Suprapubic skin (tissue), 4 donors: Measurements from ENCODE around the gene ARHGAP10. TPM values are rescaled to one million over a fixed set of nuclear protein-coding genes. Genes with fewer than 3 reads are reported as not detected.

Experiments
- DNase-seq, 2 donors: peaks; one replicate each; pipeline ENCODE4 v3.0.0-alpha.2; 2019; ENCODE audit warnings: low spot score in 2 of 2
- H3K27ac ChIP-seq: fragments of 200-600 bp; sonication (generic); one replicate; pipeline ENCODE4 v1.5.1; 2019
- H3K27me3 ChIP-seq: fragments of 200-600 bp; sonication (generic); one replicate; pipeline ENCODE4 v1.5.1; 2019
- H3K36me3 ChIP-seq: fragments of 200-600 bp; sonication (generic); one replicate; pipeline ENCODE4 v1.5.1; 2019
- H3K4me1 ChIP-seq: fragments of 200-600 bp; sonication (generic); one replicate; pipeline ENCODE4 v1.5.1; 2019
- H3K4me3 ChIP-seq: fragments of 200-600 bp; sonication (generic); one replicate; pipeline ENCODE4 v1.5.1; 2019; ENCODE audit warnings: mild to moderate bottlenecking
- H3K9me3 ChIP-seq: fragments of 200-600 bp; sonication (generic); one replicate; pipeline ENCODE4 v1.5.1; 2019
- EP300 ChIP-seq: sonication (generic); formaldehyde crosslinking; IDR thresholded peaks from one replicate; pipeline ENCODE4 v1.6.1; 2017; ENCODE audit warnings: antibody characterized with exemption
- POLR2A ChIP-seq, 2 donors: fragments of 450-650 bp; IDR thresholded peaks; one replicate each; pipeline ENCODE4 v1.6.1; 2017; ENCODE audit warnings: antibody characterized with exemption in 2 of 2, mild to moderate bottlenecking in 2 of 2, moderate library complexity in 2 of 2
- POLR2AphosphoS5 ChIP-seq, 3 donors: sonication (generic); formaldehyde crosslinking; IDR thresholded peaks; one replicate each; pipeline ENCODE4 v1.6.1; 2017; ENCODE audit warnings: antibody characterized with exemption in 3 of 3
- WGBS: methylation state at CpG from one replicate; pipeline ENCODE4 v1.1.5; 2018; 5-methylcytosine and 5-hydroxymethylcytosine counted together
- total RNA-seq, 4 donors: library from RNA; depleted of rRNA; stranded (reverse); fragments of >200 nt; gene quantifications; one replicate each; pipeline ENCODE4 v1.1.0, GENCODE V29; 2016
- TF ChIP-seq, protein P1 (sequence below), 2 donors: fragments of 200-600 bp in 1 of 2; fragments of 450-650 bp in 1 of 2; sonication (generic) in 1 of 2; IDR thresholded peaks; one replicate each; pipeline ENCODE4 v1.5.1; 2016 to 2019; ENCODE audit warnings: antibody characterized with exemption in 2 of 2, mild to moderate bottlenecking in 1 of 2, moderate library complexity in 1 of 2

The ARHGAP10 gene
- total RNA-seq, 4 donors from 2014 or later, result 32.5 to 59.0 (median 36.8) TPM

DNA sequence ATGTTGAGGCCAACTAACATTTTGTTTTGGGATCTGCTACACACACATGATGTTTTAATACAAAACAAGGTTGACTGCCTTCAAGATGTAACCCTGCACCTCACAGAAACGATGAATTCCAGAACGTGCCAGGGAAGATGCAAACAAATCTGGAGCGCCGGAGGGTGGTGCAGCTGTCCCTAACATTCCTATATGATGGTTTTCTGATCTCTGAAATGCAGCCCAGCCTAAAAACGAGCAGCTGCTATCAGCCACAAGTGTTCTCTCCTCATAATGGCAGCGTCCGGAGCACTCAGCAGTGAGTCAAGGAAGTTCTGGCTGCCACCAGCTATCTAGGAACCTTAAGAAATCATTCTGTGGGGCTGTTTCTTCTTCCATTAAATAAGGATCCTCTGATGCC lies 376.9 kb downstream of the ARHGAP10 start:
- no peak overlapping the region for H3K4me3 ChIP-seq
- no peaks in the 10 kb centered on the region for H3K4me1 ChIP-seq
- no peak overlapping the region for H3K27ac ChIP-seq
- H3K9me3 ChIP-seq, result no peaks in the 10 kb centered on the region
- 89% methylated on average over 7 of the region's 7 CpGs for WGBS
- peaks cover 13% of the 10 kb centered on the region for H3K36me3 ChIP-seq
- no peak for DNase-seq
- H3K27me3 ChIP-seq, result no peaks in the 10 kb centered on the region
- TF ChIP-seq POLR2A (IDR thresholded peaks at IDR 0.05) (no peak), EP300 (no peak), POLR2AphosphoS5 (IDR thresholded peaks at IDR 0.05) (no peak)
- TF ChIP-seq, protein P1, sequence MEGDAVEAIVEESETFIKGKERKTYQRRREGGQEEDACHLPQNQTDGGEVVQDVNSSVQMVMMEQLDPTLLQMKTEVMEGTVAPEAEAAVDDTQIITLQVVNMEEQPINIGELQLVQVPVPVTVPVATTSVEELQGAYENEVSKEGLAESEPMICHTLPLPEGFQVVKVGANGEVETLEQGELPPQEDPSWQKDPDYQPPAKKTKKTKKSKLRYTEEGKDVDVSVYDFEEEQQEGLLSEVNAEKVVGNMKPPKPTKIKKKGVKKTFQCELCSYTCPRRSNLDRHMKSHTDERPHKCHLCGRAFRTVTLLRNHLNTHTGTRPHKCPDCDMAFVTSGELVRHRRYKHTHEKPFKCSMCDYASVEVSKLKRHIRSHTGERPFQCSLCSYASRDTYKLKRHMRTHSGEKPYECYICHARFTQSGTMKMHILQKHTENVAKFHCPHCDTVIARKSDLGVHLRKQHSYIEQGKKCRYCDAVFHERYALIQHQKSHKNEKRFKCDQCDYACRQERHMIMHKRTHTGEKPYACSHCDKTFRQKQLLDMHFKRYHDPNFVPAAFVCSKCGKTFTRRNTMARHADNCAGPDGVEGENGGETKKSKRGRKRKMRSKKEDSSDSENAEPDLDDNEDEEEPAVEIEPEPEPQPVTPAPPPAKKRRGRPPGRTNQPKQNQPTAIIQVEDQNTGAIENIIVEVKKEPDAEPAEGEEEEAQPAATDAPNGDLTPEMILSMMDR (IDR thresholded peaks at IDR 0.05), result no peak

DNA sequence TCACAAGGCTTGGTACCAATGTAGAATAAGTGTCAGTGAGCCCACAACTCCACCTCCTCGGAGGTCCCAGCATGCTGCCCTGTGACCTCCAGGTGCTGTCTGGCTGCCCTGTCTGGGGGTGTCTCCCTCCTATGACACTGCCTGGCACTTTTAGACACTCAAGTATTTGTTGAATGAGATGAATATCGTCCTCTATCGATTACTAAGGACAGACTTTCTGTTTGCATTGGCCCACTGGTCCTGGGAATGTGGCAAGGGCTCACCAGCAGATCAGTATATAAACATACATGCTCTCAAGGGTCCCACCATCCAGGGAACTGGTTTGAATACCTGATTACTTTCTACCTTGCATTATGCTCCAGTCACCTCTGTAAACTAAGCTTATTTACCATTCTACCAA lies 377.3 kb downstream of the ARHGAP10 start:
- peaks cover 16% of the 10 kb centered on the region for H3K36me3 ChIP-seq
- no peak for TF ChIP-seq POLR2AphosphoS5 (IDR thresholded peaks at IDR 0.05)
- TF ChIP-seq, protein P1 (IDR thresholded peaks at IDR 0.05), result no peak
- TF ChIP-seq EP300, result no peak
- no peak for TF ChIP-seq POLR2A (IDR thresholded peaks at IDR 0.05)
- H3K27me3 ChIP-seq, result no peaks in the 10 kb centered on the region
- H3K9me3 ChIP-seq, result no peaks in the 10 kb centered on the region
- no peaks in the 10 kb centered on the region for H3K4me1 ChIP-seq
- DNase-seq, result no peak
- H3K4me3 ChIP-seq, result no peak overlapping the region
- H3K27ac ChIP-seq, result no peak overlapping the region
- 100% methylated on average over 2 of the region's 3 CpGs for WGBS

DNA sequence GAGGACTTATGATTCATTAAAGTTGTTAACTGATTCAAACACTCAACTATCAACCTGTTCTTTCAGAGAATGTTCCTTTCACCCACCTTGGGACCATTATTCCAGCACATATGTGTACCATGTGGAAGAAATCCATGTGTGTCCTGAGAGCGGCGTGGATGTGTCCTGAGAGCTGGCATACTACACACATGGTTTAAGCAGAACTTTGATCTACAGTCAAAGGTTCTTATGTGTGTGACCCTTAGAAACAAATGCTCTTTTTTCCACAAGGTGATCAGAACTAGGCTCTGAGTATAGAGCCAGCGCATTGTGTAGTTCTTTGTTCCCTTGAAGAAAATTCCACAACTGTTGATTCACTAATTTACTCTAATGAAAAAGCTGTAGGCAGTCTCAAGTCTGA lies 378.3 kb downstream of the ARHGAP10 start:
- no peak overlapping the region for H3K27ac ChIP-seq
- H3K9me3 ChIP-seq, result no peaks in the 10 kb centered on the region
- H3K4me1 ChIP-seq, result no peaks in the 10 kb centered on the region
- H3K36me3 ChIP-seq, result peaks cover 16% of the 10 kb centered on the region
- H3K4me3 ChIP-seq, result no peak overlapping the region
- no peak for DNase-seq
- no peaks in the 10 kb centered on the region for H3K27me3 ChIP-seq
- TF ChIP-seq, protein P1 (IDR thresholded peaks at IDR 0.05), result no peak
- TF ChIP-seq POLR2A (IDR thresholded peaks at IDR 0.05) (no peak), EP300 (no peak), POLR2AphosphoS5 (IDR thresholded peaks at IDR 0.05) (no peak)
- 91% methylated on average over 3 of the region's 3 CpGs for WGBS

DNA sequence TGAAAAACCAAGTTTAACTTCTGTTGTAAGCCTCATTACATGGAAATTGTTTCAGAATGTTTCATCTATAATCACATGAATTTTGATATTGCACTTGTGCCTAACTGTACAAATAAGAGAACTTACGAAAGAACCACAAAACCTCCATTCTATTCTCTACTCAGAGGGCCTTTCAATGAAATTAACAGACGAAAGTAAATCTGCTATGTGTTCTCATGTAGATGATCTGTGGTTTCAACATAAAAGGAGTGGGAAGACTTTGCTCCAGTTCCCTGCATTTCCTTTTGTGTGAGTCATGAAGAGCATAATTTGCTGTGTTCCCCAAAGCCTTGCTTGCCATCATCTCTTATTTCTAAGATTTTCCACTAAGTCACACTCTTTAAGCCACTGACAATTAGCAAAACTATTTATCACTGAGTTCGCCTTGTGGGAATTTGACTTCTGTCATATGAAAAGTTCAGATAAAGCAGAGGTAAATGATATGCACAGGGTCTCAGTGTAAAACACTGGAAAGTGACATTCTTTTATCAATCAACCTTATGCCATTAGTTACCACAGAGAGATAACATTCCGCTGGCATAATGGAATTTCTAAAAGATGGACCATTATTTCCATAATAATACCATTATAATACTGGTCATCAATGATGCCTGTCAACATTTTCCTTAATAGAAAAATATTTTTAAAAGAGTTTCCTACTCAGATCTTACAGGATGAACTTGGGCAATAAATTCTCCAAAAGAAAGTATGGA lies 380.5 kb downstream of the ARHGAP10 start:
- 66% methylated on average over 4 of the region's 4 CpGs for WGBS
- TF ChIP-seq POLR2A (IDR thresholded peaks at IDR 0.05) (no peak), EP300 (no peak), POLR2AphosphoS5 (IDR thresholded peaks at IDR 0.05) (no peak)
- TF ChIP-seq, protein P1 (IDR thresholded peaks at IDR 0.05), result no peak
- Histone ChIP-seq H3K27ac (no peak overlapping the region), H3K36me3 (peaks cover 16% of the 10 kb centered on the region), H3K27me3 (no peaks in the 10 kb centered on the region), H3K9me3 (no peaks in the 10 kb centered on the region), H3K4me1 (peaks cover 4% of the 10 kb centered on the region), H3K4me3 (no peak overlapping the region)
- no peak for DNase-seq

DNA sequence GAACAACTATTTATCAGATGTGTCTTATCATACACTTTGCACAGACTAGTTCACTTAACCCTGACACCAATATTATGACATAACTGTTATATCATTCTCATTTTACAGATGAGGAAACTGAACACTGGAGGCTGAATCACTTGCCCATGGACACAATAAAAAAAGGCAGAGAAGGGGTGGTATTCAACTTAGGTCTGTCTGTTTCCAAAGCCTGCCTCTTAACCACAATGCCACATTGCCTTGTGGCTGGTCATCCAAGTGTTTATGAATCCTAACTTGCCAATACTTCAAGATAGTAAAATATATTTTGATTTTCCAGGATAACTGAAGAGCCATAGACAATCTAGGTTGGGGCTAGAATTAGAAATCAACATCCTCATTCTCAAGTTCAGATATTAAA lies 382.5 kb downstream of the ARHGAP10 start:
- no peak for DNase-seq
- no peaks in the 10 kb centered on the region for H3K27me3 ChIP-seq
- no peak for TF ChIP-seq EP300
- no peak for TF ChIP-seq POLR2A (IDR thresholded peaks at IDR 0.05)
- TF ChIP-seq, protein P1 (IDR thresholded peaks at IDR 0.05), result no peak
- TF ChIP-seq POLR2AphosphoS5 (IDR thresholded peaks at IDR 0.05), result no peak
- H3K4me1 ChIP-seq, result peaks cover 4% of the 10 kb centered on the region
- H3K36me3 ChIP-seq, result peaks cover 10% of the 10 kb centered on the region
- H3K27ac ChIP-seq, result no peak overlapping the region
- no peak overlapping the region for H3K4me3 ChIP-seq
- H3K9me3 ChIP-seq, result no peaks in the 10 kb centered on the region
